Neuronal stem cell (in vitro differentiated cells): ENCODE results near the gene BOD1.

Experiments used
- DNase-seq: peaks from one replicate; pipeline ENCODE4 v3.0.0-alpha.2; 2013; ENCODE audit warnings: low spot score
- H2AFZ ChIP-seq: one replicate; pipeline ENCODE4 v1.6.1; 2013; ENCODE audit warnings: mild to moderate bottlenecking, low read length, inconsistent platforms
- H2AK5ac ChIP-seq: 2 replicates; pipeline ENCODE4 v1.6.1; 2013; ENCODE audit warnings: low read depth, mild to moderate bottlenecking, inconsistent platforms, low read length, moderate library complexity, mixed read lengths
- H2BK120ac ChIP-seq: 2 replicates; pipeline ENCODE4 v1.6.1; 2013; ENCODE audit warnings: low read depth, mild to moderate bottlenecking, inconsistent platforms, low read length, moderate library complexity, mixed read lengths
- H2BK12ac ChIP-seq: one replicate; pipeline ENCODE4 v1.6.1; 2013; ENCODE audit warnings: low read length, inconsistent platforms
- H2BK15ac ChIP-seq: 2 replicates; pipeline ENCODE4 v1.6.1; 2013; ENCODE audit warnings: mild to moderate bottlenecking, low read length, inconsistent platforms, mixed read lengths
- H2BK5ac ChIP-seq: one replicate; pipeline ENCODE4 v1.6.1; 2013; ENCODE audit warnings: inconsistent platforms, mild to moderate bottlenecking, low read length, moderate library complexity
- H3K14ac ChIP-seq: one replicate; pipeline ENCODE4 v1.6.1; 2013; ENCODE audit warnings: low read length, inconsistent platforms
- H3K18ac ChIP-seq: 2 replicates; pipeline ENCODE4 v1.6.1; 2013; ENCODE audit warnings: low read length, inconsistent platforms
- H3K23ac ChIP-seq: 2 replicates; pipeline ENCODE4 v1.6.1; 2013; ENCODE audit warnings: low read depth, mild to moderate bottlenecking, mixed read lengths, low read length, inconsistent platforms; ENCODE audit not compliant: poor library complexity
- H3K27ac ChIP-seq: replicated peaks from 3 replicates; pipeline ENCODE4 v1.5.1; 2013; ENCODE audit warnings: low read length, inconsistent platforms
- H3K27me3 ChIP-seq, 3 experiments: 2 replicates each; pipeline ENCODE4 v1.6.1; 2013; ENCODE audit warnings: low read length in 3 of 3, mild to moderate bottlenecking in 2 of 3, inconsistent platforms in 1 of 3, low read depth in 1 of 3, mixed read lengths in 1 of 3, moderate library complexity in 1 of 3; ENCODE audit not compliant: control insufficient read depth in 3 of 3, insufficient read depth in 3 of 3
- H3K36me3 ChIP-seq, 2 donors: replicated peaks in 1 of 2; 2 replicates each; pipeline ENCODE4 v1.6.1; 2013; ENCODE audit warnings: low read length in 2 of 2; ENCODE audit not compliant: control insufficient read depth in 2 of 2, insufficient read depth in 2 of 2
- H3K4ac ChIP-seq: 2 replicates; pipeline ENCODE4 v1.6.1; 2013; ENCODE audit warnings: inconsistent platforms, mild to moderate bottlenecking, low read length, moderate library complexity
- H3K4me1 ChIP-seq, 2 donors: 1 replicate in 1 of 2; 2 replicates in 1 of 2; pipeline ENCODE4 v1.6.1; 2013; ENCODE audit warnings: low read length in 2 of 2, low read depth in 1 of 2; ENCODE audit not compliant: control insufficient read depth in 2 of 2, insufficient read depth in 1 of 2
- H3K4me2 ChIP-seq: one replicate; pipeline ENCODE4 v1.6.1; 2013; ENCODE audit warnings: mild to moderate bottlenecking, low read length, inconsistent platforms; ENCODE audit not compliant: insufficient read depth, poor library complexity, severe bottlenecking
- H3K4me3 ChIP-seq, 2 donors: 2 replicates each; pipeline ENCODE4 v1.5.1; 2013; ENCODE audit warnings: low read length in 2 of 2, mild to moderate bottlenecking in 2 of 2, inconsistent platforms in 1 of 2, moderate library complexity in 1 of 2
- H3K79me1 ChIP-seq: one replicate; pipeline ENCODE4 v1.6.1; 2013; ENCODE audit warnings: low read depth, mild to moderate bottlenecking, inconsistent platforms, low read length, moderate library complexity
- H3K9ac ChIP-seq: one replicate; pipeline ENCODE4 v1.6.1; 2013; ENCODE audit warnings: mild to moderate bottlenecking, low read depth, low read length, inconsistent platforms; ENCODE audit not compliant: poor library complexity
- H3K9me3 ChIP-seq, 2 donors: replicated peaks in 1 of 2; 2 replicates each; pipeline versions ENCODE3 to v1.6.1; 2013; ENCODE audit warnings: low read length in 2 of 2, mild to moderate bottlenecking in 2 of 2, inconsistent platforms in 1 of 2, low read depth in 1 of 2, mixed read lengths in 1 of 2, moderate library complexity in 1 of 2; ENCODE audit not compliant: control insufficient read depth in 2 of 2, insufficient read depth in 1 of 2
- H4K8ac ChIP-seq: one replicate; pipeline ENCODE4 v1.6.1; 2013; ENCODE audit warnings: low read depth, mild to moderate bottlenecking, inconsistent platforms, low read length, moderate library complexity
- H4K91ac ChIP-seq: one replicate; pipeline ENCODE4 v1.6.1; 2013; ENCODE audit warnings: low read length, low read depth, mild to moderate bottlenecking, inconsistent platforms; ENCODE audit not compliant: poor library complexity
- WGBS, 2 donors: extraction: QIAGEN DNeasy Blood & Tissue Kit; methylation state at CpG; one replicate each; pipeline ENCODE4 v1.1.7; 2013; ENCODE audit warnings: missing lambda C conversion rate in 2 of 2, mixed read lengths in 1 of 2; ENCODE audit not compliant: insufficient read length in 2 of 2, insufficient replicate concordance in 1 of 2; ENCODE audit errors: extremely low coverage in 2 of 2; 5-methylcytosine and 5-hydroxymethylcytosine counted together

BOD1 gene

GRCh38 chr5:173581408-173582215, 34.8 kb downstream of the BOD1 start:
- H2AK5ac ChIP-seq, result peak overlapping the region; percentile 41
- H2BK12ac ChIP-seq, result no peak overlapping the region
- H4K91ac ChIP-seq, result no peak overlapping the region
- no peak overlapping the region for H2AFZ ChIP-seq
- H3K23ac ChIP-seq, result no peak overlapping the region
- H3K18ac ChIP-seq, result no peak overlapping the region
- H2BK5ac ChIP-seq, result no peak overlapping the region
- no peak overlapping the region for H2BK15ac ChIP-seq
- no peak overlapping the region for H3K4me3 ChIP-seq
- H3K9ac ChIP-seq, result no peak overlapping the region
- H3K36me3 ChIP-seq, result peaks cover 0 to 2% of the 10 kb centered on the region in 2 donors
- no peak overlapping the region for H3K4me2 ChIP-seq
- no peak overlapping the region for H3K27ac ChIP-seq
- H3K14ac ChIP-seq, result no peak overlapping the region
- H4K8ac ChIP-seq, result no peak overlapping the region
- H3K27me3 ChIP-seq, result no peaks in the 10 kb centered on the region
- DNase-seq, result peak; percentile 64
- WGBS, 2 donors, result no CpG with 5 or more reads among the region's 17 CpGs
- H3K4ac ChIP-seq, result no peak overlapping the region
- no peaks in the 10 kb centered on the region for H3K79me1 ChIP-seq
- no peak overlapping the region for H2BK120ac ChIP-seq
- peaks cover 0 to 6% of the 10 kb centered on the region in 2 donors for H3K4me1 ChIP-seq
- H3K9me3 ChIP-seq, result peaks cover 0 to 13% of the 10 kb centered on the region in 2 donors

- Histone ChIP-seq H3K79me1 (no peaks in the 10 kb centered on the region), H3K18ac (no peak overlapping the region), H2BK120ac (no peak overlapping the region), H2AK5ac (no peak overlapping the region), H3K4me2 (no peak overlapping the region), H3K9me3 (peaks cover 0 to 9% of the 10 kb centered on the region in 2 donors), H3K4me3 (no peak overlapping the region), H2BK12ac (no peak overlapping the region), H3K14ac (no peak overlapping the region), H3K36me3 (peaks cover 0 to 2% of the 10 kb centered on the region in 2 donors), H3K23ac (no peak overlapping the region), H4K8ac (no peak overlapping the region), H3K27me3 (peaks cover 0 to 3% (median 0%) of the 10 kb centered on the region in 3 experiments), H3K9ac (no peak overlapping the region), H3K4me1 (peaks cover 2 to 18% of the 10 kb centered on the region in 2 donors), H3K27ac (no peak overlapping the region), H2BK15ac (no peak overlapping the region), H3K4ac (no peak overlapping the region), H4K91ac (no peak overlapping the region), H2AFZ (no peak overlapping the region), H2BK5ac (no peak overlapping the region)
- no peak for DNase-seq
- WGBS, 2 donors, result no CpG with 5 or more reads among the region's 4 CpGs
These were observed 37.4 kb downstream of the BOD1 start for GRCh38 chr5:173578947-173579615.

- no peak for DNase-seq
- H3K9ac ChIP-seq, result no peak overlapping the region
These were observed 38.6 kb downstream of the BOD1 start for GRCh38 chr5:173577817-173578216.

GRCh38 chr5:173577166-173577565, 39.3 kb downstream of the BOD1 start:
- no peak overlapping the region for H3K4me3 ChIP-seq
- H2AK5ac ChIP-seq, result peak overlapping the region; percentile 44
- H3K9ac ChIP-seq, result no peak overlapping the region
- no peak overlapping the region for H3K4me2 ChIP-seq
- H3K36me3 ChIP-seq, result peaks cover 0 to 2% of the 10 kb centered on the region in 2 donors
- no peaks in the 10 kb centered on the region for H3K79me1 ChIP-seq
- H3K27me3 ChIP-seq, result peaks cover 0 to 12% (median 0%) of the 10 kb centered on the region in 3 experiments
- no peak overlapping the region for H3K4ac ChIP-seq
- WGBS, 2 donors, result no CpG with 5 or more reads among the region's 3 CpGs
- no peak overlapping the region for H2BK15ac ChIP-seq
- H4K8ac ChIP-seq, result no peak overlapping the region
- peaks cover 0 to 9% of the 10 kb centered on the region in 2 donors for H3K9me3 ChIP-seq
- H3K14ac ChIP-seq, result peak overlapping the region; percentile 42
- H3K18ac ChIP-seq, result peak overlapping the region; percentile 58
- H2BK120ac ChIP-seq, result no peak overlapping the region
- H2BK12ac ChIP-seq, result peak overlapping the region; percentile 59
- no peak for DNase-seq
- H3K23ac ChIP-seq, result no peak overlapping the region
- H3K4me1 ChIP-seq, result peaks cover 2 to 18% of the 10 kb centered on the region in 2 donors
- H4K91ac ChIP-seq, result no peak overlapping the region
- H3K27ac ChIP-seq, result no peak overlapping the region
- H2AFZ ChIP-seq, result no peak overlapping the region
- no peak overlapping the region for H2BK5ac ChIP-seq

More at GRCh38 chr5:173577817-173578216, 38.6 kb downstream of the BOD1 start:
- no peak overlapping the region for H3K4me2 ChIP-seq
- no peak overlapping the region for H4K91ac ChIP-seq
- H3K36me3 ChIP-seq, result peaks cover 0 to 2% of the 10 kb centered on the region in 2 donors
- no peak overlapping the region for H3K4ac ChIP-seq
- peaks cover 0 to 9% of the 10 kb centered on the region in 2 donors for H3K9me3 ChIP-seq
- no peak overlapping the region for H2BK5ac ChIP-seq
- no peak overlapping the region for H3K23ac ChIP-seq
- no peak overlapping the region for H2BK12ac ChIP-seq
- no peak overlapping the region for H4K8ac ChIP-seq
- no peak overlapping the region for H2BK15ac ChIP-seq
- no CpG with 5 or more reads among the region's 5 CpGs for WGBS, 2 donors
- no peak overlapping the region for H3K4me3 ChIP-seq
- no peak overlapping the region for H2AFZ ChIP-seq
- peaks cover 2 to 21% of the 10 kb centered on the region in 2 donors for H3K4me1 ChIP-seq
- H3K14ac ChIP-seq, result no peak overlapping the region
- no peak overlapping the region for H2AK5ac ChIP-seq
- peaks cover 0 to 5% (median 0%) of the 10 kb centered on the region in 3 experiments for H3K27me3 ChIP-seq
- H3K79me1 ChIP-seq, result no peaks in the 10 kb centered on the region
- H2BK120ac ChIP-seq, result no peak overlapping the region
- no peak overlapping the region for H3K27ac ChIP-seq
- H3K18ac ChIP-seq, result no peak overlapping the region
